GM19238 (cell line): ENCODE results near the gene IRGM.
"Not testable (repeated sequence)": the region's sequence is repeated elsewhere in the genome, so short reads cannot be mapped to it uniquely, and the experiment has no call there.

Experiments used
- DNase-seq: peaks from one replicate; pipeline ENCODE4 v3.0.0; 2011; ENCODE audit warnings: low spot score; ENCODE audit not compliant: insufficient read length

The IRGM gene

GRCh38 chr5:150846308-150846653 is at the start of gene IRGM:
TSS of gene IRGM (plus strand) at chr5:150846521. CDS start at chr5:150848124, 1,603 bp downstream.
- DNase-seq = not testable (repeated sequence)

DNA sequence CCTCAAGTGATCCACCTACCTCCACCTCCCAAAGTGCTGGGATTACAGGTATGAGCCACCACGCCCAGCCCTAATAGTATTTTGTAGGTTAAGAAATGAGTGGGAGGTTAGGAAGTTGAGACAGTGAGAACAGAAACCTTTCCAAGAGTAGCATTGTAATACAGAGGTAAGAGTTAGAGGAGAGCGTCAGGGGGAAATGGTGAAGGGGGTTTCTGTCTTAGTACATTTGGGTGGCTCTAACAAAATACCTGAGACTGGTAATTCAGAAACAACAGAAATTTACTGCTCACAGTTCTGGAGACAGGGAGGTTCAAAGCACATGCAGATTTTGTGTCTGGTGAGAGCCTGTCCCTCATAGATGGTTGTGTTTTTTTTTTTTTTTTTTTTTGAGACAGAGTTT is 48.9 kb upstream of the IRGM start:
- no peak for DNase-seq

DNA sequence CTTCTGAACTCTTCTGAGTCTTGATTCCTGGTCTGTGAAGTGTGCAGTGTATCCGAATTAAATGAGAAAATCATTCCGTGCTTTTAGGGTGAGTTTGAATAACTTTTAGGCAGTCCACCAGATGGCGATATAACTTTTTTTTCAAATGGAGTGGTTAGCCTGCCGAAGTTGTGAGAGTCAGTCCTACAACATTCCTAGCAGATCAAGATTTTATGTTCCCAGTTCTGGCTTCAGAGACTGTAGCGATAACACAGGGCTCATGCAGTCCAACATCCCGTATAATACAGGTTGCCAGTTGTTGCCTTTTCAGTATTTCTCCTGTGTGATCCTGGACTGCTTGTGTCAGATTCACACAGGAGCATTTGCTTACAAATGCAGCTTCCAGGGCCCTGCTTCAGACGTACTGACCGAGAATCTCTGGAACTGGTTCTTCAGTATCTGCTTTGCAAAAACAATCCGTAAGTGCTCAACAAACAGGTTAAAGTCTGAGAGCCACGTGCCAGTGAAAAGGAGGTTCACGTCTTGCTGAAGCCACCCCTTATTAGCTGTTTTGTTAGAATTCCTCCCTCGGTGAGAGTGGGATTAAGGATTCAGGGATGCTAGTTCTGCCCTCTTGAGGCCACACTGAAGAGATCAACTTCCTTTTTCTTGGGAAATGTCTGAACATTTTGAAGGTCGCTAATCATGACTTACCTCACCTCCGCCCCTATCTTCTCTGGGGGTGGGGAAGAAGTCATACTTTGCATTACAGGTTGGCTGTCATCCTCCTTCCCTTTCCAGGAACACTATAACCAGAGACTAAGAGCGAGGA is 45.0 kb upstream of the IRGM start:
- no peak for DNase-seq

DNA sequence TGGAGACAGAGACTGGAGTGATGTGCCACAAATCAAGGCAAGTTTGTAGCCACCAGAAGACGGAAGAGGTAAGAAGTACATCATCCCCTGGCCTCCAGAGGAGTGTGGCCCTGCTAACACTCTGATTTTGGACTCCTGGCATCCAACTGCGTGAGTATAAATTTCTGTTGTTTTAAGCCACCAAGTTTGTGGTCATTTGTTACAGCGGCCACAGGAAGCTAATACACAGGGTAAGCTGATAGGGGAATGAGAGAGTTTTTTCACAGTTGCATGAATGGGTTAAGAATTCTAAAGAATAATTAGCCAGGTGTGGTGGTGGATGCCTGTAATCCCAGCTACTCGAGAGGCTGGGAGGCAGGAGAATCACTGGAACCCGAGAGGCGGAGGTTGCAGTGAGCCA is 41.9 kb upstream of the IRGM start:
- DNase-seq = no peak

DNA sequence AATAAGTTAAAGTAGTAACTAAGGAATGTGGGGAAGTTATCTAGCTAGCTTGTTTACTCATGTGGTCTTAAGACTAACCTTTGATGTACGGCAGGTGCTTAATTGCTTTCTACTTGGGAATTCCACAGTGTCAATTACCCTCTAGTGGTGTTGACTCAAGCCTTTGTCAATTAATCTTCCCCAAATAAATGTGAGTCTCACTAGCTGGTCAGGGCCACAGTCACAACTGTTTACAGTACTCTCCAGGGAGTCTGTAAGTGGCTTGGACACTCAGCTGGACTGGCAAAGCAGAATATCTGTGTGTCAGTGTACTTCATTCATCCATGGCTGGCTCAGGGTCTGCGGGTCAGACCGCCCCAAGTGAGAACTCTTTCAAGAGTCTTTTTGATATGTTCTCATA is 37.0 kb upstream of the IRGM start:
- DNase-seq = no peak

GRCh38 chr5:150815010-150815409 is 31.3 kb upstream of the IRGM start:
- DNase-seq = no peak

DNA sequence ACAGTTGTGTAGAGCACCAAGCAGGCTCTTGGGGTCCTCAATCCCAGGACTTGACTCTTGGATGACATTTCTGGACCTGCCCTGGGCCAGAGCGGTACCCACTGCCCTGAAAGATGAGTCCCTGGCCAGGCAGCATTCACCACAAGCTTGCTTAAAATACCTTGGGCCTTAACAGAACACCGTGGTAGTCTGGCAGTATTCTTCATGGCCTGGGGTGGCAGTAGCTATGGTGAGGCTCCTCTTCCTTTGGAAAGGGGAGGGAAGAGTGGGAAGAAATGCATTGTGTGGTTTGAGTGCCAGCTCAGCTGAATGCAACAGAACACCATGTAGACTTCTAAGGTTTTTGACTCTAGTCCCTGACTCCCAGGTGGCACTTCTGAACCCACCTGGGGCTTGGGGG is 29.4 kb upstream of the IRGM start:
- DNase-seq = no peak

GRCh38 chr5:150829744-150830143 is 16.6 kb upstream of the IRGM start:
- DNase-seq = no peak

DNA sequence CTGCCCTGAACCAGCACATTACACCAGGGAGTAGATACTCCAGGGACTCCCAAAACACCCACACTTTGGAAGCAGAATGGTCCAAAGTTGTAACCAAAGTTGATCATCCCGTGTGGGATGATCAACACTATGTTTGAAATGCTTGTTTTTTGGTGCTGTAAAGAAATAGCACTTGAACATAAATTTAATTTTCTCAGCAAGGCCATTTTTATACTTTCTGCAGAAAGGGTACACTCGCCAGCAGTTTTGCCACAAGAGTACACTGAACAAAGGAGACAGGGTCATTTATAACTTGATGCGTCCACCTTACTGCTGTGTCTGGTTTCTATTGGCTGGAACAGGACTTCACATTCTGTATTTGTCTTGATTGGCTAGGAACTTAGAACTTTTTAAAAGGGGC is 14.5 kb upstream of the IRGM start:
- not testable (repeated sequence) for DNase-seq

DNA sequence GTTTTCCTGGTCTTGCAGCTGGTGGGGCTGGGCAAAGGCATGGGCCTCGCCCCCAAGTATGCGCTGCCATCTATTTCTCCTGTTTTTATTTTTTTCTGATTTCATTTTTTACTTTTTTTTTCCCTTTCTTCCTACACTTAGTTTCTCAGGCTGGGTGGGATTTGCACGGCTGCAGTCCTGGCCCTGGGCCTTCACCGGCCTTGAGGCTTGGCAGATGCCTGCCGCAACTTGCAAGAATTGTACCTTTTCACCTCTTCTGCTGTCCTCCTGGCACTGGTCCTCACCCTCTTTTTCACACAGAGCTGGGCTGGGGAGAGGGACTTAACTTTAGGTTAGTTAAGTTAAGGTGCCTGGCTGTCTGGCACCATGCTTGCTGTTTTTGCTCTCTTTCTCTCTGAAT is 10.3 kb upstream of the IRGM start:
- no peak for DNase-seq

DNA sequence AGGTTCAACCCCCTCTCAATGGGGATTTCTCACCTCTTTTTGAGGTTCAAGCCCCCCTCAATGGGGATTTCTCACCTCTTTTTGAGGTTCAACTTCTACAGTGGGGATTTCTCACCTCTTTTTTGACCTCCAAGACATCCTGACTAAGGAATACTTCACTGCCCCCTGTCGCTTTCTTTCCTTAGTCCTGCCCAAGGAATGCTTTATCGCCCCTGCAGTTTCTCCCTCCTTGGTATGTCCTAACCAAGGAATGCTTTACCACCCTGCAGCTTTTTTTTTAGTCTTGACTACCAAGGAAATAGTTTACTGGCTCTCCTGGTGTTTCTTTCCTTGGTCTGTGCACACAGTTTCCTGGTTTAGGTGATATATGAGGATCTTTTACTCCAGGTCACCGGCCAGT is 9.6 kb upstream of the IRGM start:
- no peak for DNase-seq

DNA sequence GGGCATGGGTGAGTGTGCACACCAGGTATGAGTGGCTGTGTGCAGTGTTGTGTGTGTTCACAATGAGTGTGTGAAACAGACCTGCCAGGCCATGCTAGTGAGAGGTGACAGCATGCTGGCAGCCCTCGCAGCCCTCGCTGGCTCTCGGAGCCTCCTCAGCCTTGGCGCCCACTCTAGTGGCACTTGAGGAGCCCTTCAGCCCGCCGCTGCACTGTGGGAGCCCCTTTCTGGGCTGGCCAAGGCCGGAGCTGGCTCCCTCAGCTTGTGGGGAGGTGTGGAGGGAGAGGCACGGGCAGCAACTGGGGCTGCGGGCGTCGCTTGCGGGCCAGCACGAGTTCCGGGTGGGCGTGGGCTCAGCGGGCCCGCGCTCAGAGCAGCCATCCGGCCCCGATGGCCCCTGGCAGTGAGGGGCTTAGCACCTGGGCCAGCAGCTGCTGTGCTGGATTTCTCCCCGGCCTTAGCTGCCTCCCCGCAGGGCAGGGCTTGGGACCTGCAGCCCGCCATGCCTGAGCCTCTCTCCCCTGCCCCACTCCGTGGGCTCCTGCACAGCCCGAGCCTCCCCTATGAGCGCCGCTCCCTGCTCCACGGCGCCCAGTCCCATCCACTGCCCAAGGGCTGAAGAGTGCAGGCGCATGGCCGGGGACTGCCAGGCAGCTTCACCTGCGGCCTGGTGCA is 999 bp upstream of the IRGM start:
- not testable (repeated sequence) for DNase-seq

- peak; percentile 29 for DNase-seq
Observed at GRCh38 chr5:150846654-150847333, 473 bp downstream of the IRGM start.

DNA sequence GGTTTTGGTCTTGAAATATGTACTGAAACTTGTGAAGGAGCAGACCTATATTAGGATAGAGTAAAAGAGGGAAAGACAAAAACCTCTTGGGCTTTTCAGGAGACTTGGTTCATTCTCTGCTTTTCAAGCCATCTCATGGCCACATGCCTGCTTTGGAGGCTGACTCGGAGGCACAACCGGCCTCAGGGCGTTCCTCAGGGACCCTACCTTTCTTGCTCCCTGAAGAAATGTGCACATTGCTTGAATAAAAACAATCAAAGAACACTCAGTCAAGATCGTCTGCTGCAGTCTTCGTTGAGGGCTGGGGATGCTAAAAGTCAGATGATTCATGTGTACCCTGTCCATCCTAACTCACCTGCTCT is 994 bp downstream of the IRGM start:
- no peak for DNase-seq

DNA sequence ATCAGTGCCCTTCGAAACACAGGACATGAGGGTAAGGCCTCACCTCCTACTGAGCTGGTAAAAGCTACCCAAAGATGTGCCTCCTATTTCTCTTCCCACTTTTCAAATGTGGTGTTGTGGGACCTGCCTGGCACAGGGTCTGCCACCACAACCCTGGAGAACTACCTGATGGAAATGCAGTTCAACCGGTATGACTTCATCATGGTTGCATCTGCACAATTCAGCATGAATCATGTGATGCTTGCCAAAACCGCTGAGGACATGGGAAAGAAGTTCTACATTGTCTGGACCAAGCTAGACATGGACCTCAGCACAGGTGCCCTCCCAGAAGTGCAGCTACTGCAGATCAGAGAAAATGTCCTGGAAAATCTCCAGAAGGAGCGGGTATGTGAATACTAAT is 1.9 kb downstream of the IRGM start:
- DNase-seq = no peak

GRCh38 chr5:150851039-150851438 is 4.7 kb downstream of the IRGM start:
- no peak for DNase-seq

DNA sequence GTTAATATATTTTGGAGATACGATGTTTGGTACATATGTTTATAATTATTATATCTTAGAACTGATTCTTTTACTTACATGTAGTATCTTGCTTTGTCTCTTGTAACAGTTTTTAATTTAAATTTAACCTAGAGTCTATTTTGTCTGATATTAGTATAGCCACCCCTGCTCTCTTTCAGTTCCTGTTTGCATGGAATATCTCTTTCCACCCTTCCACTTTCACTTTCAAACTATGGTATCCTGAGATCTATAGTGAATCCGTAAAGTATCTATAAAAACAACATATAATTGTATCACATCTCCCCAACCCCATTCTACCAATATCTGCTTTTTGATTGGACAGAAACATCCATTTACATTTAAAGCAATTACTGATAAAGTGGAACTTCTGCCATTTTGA is 7.2 kb downstream of the IRGM start:
- DNase-seq = no peak

GRCh38 chr5:150856700-150857099 is 10.4 kb downstream of the IRGM start:
- not testable (repeated sequence) for DNase-seq

GRCh38 chr5:150860246-150860821 is 14.0 kb downstream of the IRGM start:
- DNase-seq = no peak

DNA sequence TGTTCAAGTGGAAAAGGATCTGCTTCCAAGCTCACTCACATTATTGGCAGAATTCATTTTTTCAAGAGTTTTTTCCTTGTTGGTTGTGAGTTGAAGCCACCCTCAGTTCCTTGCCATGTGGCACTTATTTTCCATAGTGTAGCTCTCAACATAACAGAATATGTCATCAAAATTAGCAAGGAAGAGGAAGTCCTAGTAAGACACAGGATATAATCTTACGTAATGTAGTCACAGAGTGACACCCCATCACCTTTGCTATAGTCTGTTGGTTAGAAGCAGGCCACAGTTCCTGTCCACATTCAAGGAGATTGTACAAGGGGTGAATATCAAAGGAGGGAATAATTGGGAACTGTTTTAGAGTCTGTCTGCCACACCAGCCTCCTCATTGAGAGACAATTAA is 15.7 kb downstream of the IRGM start:
- DNase-seq = no peak

- no peak for DNase-seq
Observed at GRCh38 chr5:150879358-150879757, 33.0 kb downstream of the IRGM start.
